Measurements from ENCODE around the gene LHCGR. TPM values are rescaled to one million over a fixed set of nuclear protein-coding genes. Genes with fewer than 3 reads are reported as not detected.
"Not testable (repeated sequence)": the region's sequence is repeated elsewhere in the genome, so short reads cannot be mapped to it uniquely, and the experiment has no call there.

The LHCGR gene
- total and polyA plus RNA-seq, 5 donors from 2014 or later = not detected

GRCh38 chr2:48707466-48707865 is 48.1 kb downstream of the LHCGR start:
- Mint-ChIP-seq H3K9me3 (peaks cover 0 to 23% (median 0%) of the 10 kb centered on the region in 7 donors), H3K36me3 (no peaks in the 10 kb centered on the region), H3K27me3 (no peaks in the 10 kb centered on the region), H3K4me1 (no peaks in the 10 kb centered on the region), H3K4me3 (no peak overlapping the region), H3K27ac (no peak overlapping the region)
- DNase-seq (peak in 2 of 3 donors; percentile 2 to 28), ATAC-seq (ENCODE audit: low read depth in 2 of 2) (no peak)
- no peaks in the 10 kb centered on the region for H3K27me3 ChIP-seq (ENCODE audit: control insufficient read depth, insufficient read depth, low read length)
- H3K4me1 ChIP-seq (ENCODE audit: control insufficient read depth, insufficient read depth, low read length, poor library complexity, severe bottlenecking) = no peaks in the 10 kb centered on the region
- H3K9me3 ChIP-seq (ENCODE audit: control insufficient read depth in 2 of 2, low read length in 2 of 2) = no peaks in the 10 kb centered on the region
- no peaks in the 10 kb centered on the region for H3K36me3 ChIP-seq (ENCODE audit: control insufficient read depth, insufficient read depth, low read length)
- H3K27ac ChIP-seq (ENCODE audit: insufficient read depth, low read length, poor library complexity, severe bottlenecking) = no peak overlapping the region
- no peak overlapping the region for H3K4me3 ChIP-seq (ENCODE audit: low read depth, low read length)

- not testable (repeated sequence) for H3K4me1 ChIP-seq (ENCODE audit: control insufficient read depth, insufficient read depth, low read length, poor library complexity, severe bottlenecking); H3K27me3 ChIP-seq (ENCODE audit: control insufficient read depth, insufficient read depth, low read length); H3K4me1 Mint-ChIP-seq; H3K4me3 ChIP-seq (ENCODE audit: low read depth, low read length); H3K9me3 ChIP-seq (ENCODE audit: control insufficient read depth in 2 of 2, low read length in 2 of 2); ATAC-seq (ENCODE audit: low read depth in 2 of 2); H3K27ac ChIP-seq (ENCODE audit: insufficient read depth, low read length, poor library complexity, severe bottlenecking); DNase-seq; H3K36me3 Mint-ChIP-seq; H3K36me3 ChIP-seq (ENCODE audit: control insufficient read depth, insufficient read depth, low read length); H3K27ac Mint-ChIP-seq; H3K4me3 Mint-ChIP-seq; H3K27me3 Mint-ChIP-seq
- peaks cover 0 to 12% (median 0%) of the 10 kb centered on the region in 7 donors for H3K9me3 Mint-ChIP-seq
These were observed 51.9 kb downstream of the LHCGR start for GRCh38 chr2:48703621-48704020.

- H3K9me3 ChIP-seq (ENCODE audit: control insufficient read depth in 2 of 2, low read length in 2 of 2) = no peaks in the 10 kb centered on the region
- DNase-seq (no peak), ATAC-seq (ENCODE audit: low read depth in 2 of 2) (no peak)
- no peak overlapping the region for H3K4me3 Mint-ChIP-seq
- no peaks in the 10 kb centered on the region for H3K4me1 ChIP-seq (ENCODE audit: control insufficient read depth, insufficient read depth, low read length, poor library complexity, severe bottlenecking)
- no peak overlapping the region for H3K27ac ChIP-seq (ENCODE audit: insufficient read depth, low read length, poor library complexity, severe bottlenecking)
- peaks cover 0 to 12% (median 0%) of the 10 kb centered on the region in 7 donors for H3K9me3 Mint-ChIP-seq
- H3K36me3 Mint-ChIP-seq = no peaks in the 10 kb centered on the region
- no peaks in the 10 kb centered on the region for H3K36me3 ChIP-seq (ENCODE audit: control insufficient read depth, insufficient read depth, low read length)
- no peaks in the 10 kb centered on the region for H3K27me3 ChIP-seq (ENCODE audit: control insufficient read depth, insufficient read depth, low read length)
- no peak overlapping the region for H3K4me3 ChIP-seq (ENCODE audit: low read depth, low read length)
- no peak overlapping the region for H3K27ac Mint-ChIP-seq
- H3K4me1 Mint-ChIP-seq = no peaks in the 10 kb centered on the region
- peaks cover 9% of the 10 kb centered on the region for H3K27me3 Mint-ChIP-seq
These were observed 56.1 kb downstream of the LHCGR start for GRCh38 chr2:48699348-48699930.

- Mint-ChIP-seq H3K4me3 (no peak overlapping the region), H3K27ac (peak overlapping the region in 1 of 3 donors; percentile 2), H3K27me3 (peaks cover 9% of the 10 kb centered on the region), H3K4me1 (no peaks in the 10 kb centered on the region), H3K9me3 (peaks cover 0 to 4% (median 0%) of the 10 kb centered on the region in 7 donors), H3K36me3 (no peaks in the 10 kb centered on the region)
- H3K4me1 ChIP-seq (ENCODE audit: control insufficient read depth, insufficient read depth, low read length, poor library complexity, severe bottlenecking) = no peaks in the 10 kb centered on the region
- no peak overlapping the region for H3K4me3 ChIP-seq (ENCODE audit: low read depth, low read length)
- H3K27ac ChIP-seq (ENCODE audit: insufficient read depth, low read length, poor library complexity, severe bottlenecking) = no peak overlapping the region
- peaks cover 3% of the 10 kb centered on the region for H3K27me3 ChIP-seq (ENCODE audit: control insufficient read depth, insufficient read depth, low read length)
- no peak for ATAC-seq (ENCODE audit: low read depth in 2 of 2)
- H3K9me3 ChIP-seq (ENCODE audit: control insufficient read depth in 2 of 2, low read length in 2 of 2) = no peaks in the 10 kb centered on the region
- no peak for DNase-seq
- H3K36me3 ChIP-seq (ENCODE audit: control insufficient read depth, insufficient read depth, low read length) = no peaks in the 10 kb centered on the region
These were observed 58.6 kb downstream of the LHCGR start for GRCh38 chr2:48696881-48697280.

GRCh38 chr2:48695991-48696390 is 59.5 kb downstream of the LHCGR start:
- Histone ChIP-seq H3K4me3 (ENCODE audit: low read depth, low read length) (no peak overlapping the region), H3K27me3 (ENCODE audit: control insufficient read depth, insufficient read depth, low read length) (peaks cover 3% of the 10 kb centered on the region), H3K36me3 (ENCODE audit: control insufficient read depth, insufficient read depth, low read length) (no peaks in the 10 kb centered on the region), H3K27ac (ENCODE audit: insufficient read depth, low read length, poor library complexity, severe bottlenecking) (no peak overlapping the region), H3K9me3 (ENCODE audit: control insufficient read depth in 2 of 2, low read length in 2 of 2) (no peaks in the 10 kb centered on the region), H3K4me1 (ENCODE audit: control insufficient read depth, insufficient read depth, low read length, poor library complexity, severe bottlenecking) (no peaks in the 10 kb centered on the region)
- H3K36me3 Mint-ChIP-seq = no peaks in the 10 kb centered on the region
- DNase-seq = no peak
- no peak for ATAC-seq (ENCODE audit: low read depth in 2 of 2)
- H3K4me1 Mint-ChIP-seq = no peaks in the 10 kb centered on the region
- H3K4me3 Mint-ChIP-seq = no peak overlapping the region
- H3K27ac Mint-ChIP-seq = no peak overlapping the region
- H3K27me3 Mint-ChIP-seq = peaks cover 9% of the 10 kb centered on the region
- peaks cover 0 to 4% (median 0%) of the 10 kb centered on the region in 7 donors for H3K9me3 Mint-ChIP-seq

- Histone ChIP-seq H3K36me3 (ENCODE audit: control insufficient read depth, insufficient read depth, low read length) (no peaks in the 10 kb centered on the region), H3K27me3 (ENCODE audit: control insufficient read depth, insufficient read depth, low read length) (peaks cover 3% of the 10 kb centered on the region), H3K9me3 (ENCODE audit: control insufficient read depth in 2 of 2, low read length in 2 of 2) (no peaks in the 10 kb centered on the region), H3K4me3 (ENCODE audit: low read depth, low read length) (no peak overlapping the region), H3K4me1 (ENCODE audit: control insufficient read depth, insufficient read depth, low read length, poor library complexity, severe bottlenecking) (no peaks in the 10 kb centered on the region), H3K27ac (ENCODE audit: insufficient read depth, low read length, poor library complexity, severe bottlenecking) (no peak overlapping the region)
- Mint-ChIP-seq H3K9me3 (peaks cover 0 to 4% (median 0%) of the 10 kb centered on the region in 7 donors), H3K4me1 (no peaks in the 10 kb centered on the region), H3K27ac (no peak overlapping the region), H3K36me3 (no peaks in the 10 kb centered on the region), H3K27me3 (peaks cover 8% of the 10 kb centered on the region), H3K4me3 (no peak overlapping the region)
- DNase-seq (no peak), ATAC-seq (ENCODE audit: low read depth in 2 of 2) (no peak)
These were observed 61.4 kb downstream of the LHCGR start for GRCh38 chr2:48694149-48694548.

GRCh38 chr2:48693645-48694044 is 61.9 kb downstream of the LHCGR start:
- H3K27me3 ChIP-seq (ENCODE audit: control insufficient read depth, insufficient read depth, low read length) = peaks cover 3% of the 10 kb centered on the region
- no peak for ATAC-seq (ENCODE audit: low read depth in 2 of 2)

GRCh38 chr2:48693066-48693465 is 62.5 kb downstream of the LHCGR start:
- no peaks in the 10 kb centered on the region for H3K4me1 ChIP-seq (ENCODE audit: control insufficient read depth, insufficient read depth, low read length, poor library complexity, severe bottlenecking)
- H3K36me3 ChIP-seq (ENCODE audit: control insufficient read depth, insufficient read depth, low read length) = no peaks in the 10 kb centered on the region
- Mint-ChIP-seq H3K4me3 (no peak overlapping the region), H3K36me3 (no peaks in the 10 kb centered on the region), H3K9me3 (peaks cover 0 to 4% (median 0%) of the 10 kb centered on the region in 7 donors), H3K4me1 (no peaks in the 10 kb centered on the region), H3K27ac (no peak overlapping the region), H3K27me3 (peaks cover 9% of the 10 kb centered on the region)
- DNase-seq (no peak), ATAC-seq (ENCODE audit: low read depth in 2 of 2) (no peak)
- no peak overlapping the region for H3K4me3 ChIP-seq (ENCODE audit: low read depth, low read length)
- H3K9me3 ChIP-seq (ENCODE audit: control insufficient read depth in 2 of 2, low read length in 2 of 2) = no peaks in the 10 kb centered on the region
- peaks cover 3% of the 10 kb centered on the region for H3K27me3 ChIP-seq (ENCODE audit: control insufficient read depth, insufficient read depth, low read length)
- no peak overlapping the region for H3K27ac ChIP-seq (ENCODE audit: insufficient read depth, low read length, poor library complexity, severe bottlenecking)

More at GRCh38 chr2:48693645-48694044, 61.9 kb downstream of the LHCGR start:
- H3K4me3 Mint-ChIP-seq = no peak overlapping the region
- no peak for DNase-seq
- Histone ChIP-seq H3K27ac (ENCODE audit: insufficient read depth, low read length, poor library complexity, severe bottlenecking) (no peak overlapping the region), H3K36me3 (ENCODE audit: control insufficient read depth, insufficient read depth, low read length) (no peaks in the 10 kb centered on the region), H3K9me3 (ENCODE audit: control insufficient read depth in 2 of 2, low read length in 2 of 2) (no peaks in the 10 kb centered on the region), H3K4me3 (ENCODE audit: low read depth, low read length) (no peak overlapping the region), H3K4me1 (ENCODE audit: control insufficient read depth, insufficient read depth, low read length, poor library complexity, severe bottlenecking) (no peaks in the 10 kb centered on the region)
- peaks cover 0 to 4% (median 0%) of the 10 kb centered on the region in 7 donors for H3K9me3 Mint-ChIP-seq
- no peak overlapping the region for H3K27ac Mint-ChIP-seq
- H3K27me3 Mint-ChIP-seq = peaks cover 9% of the 10 kb centered on the region
- no peaks in the 10 kb centered on the region for H3K4me1 Mint-ChIP-seq
- H3K36me3 Mint-ChIP-seq = no peaks in the 10 kb centered on the region

Measured in CD4-positive, CD25-positive, alpha-beta regulatory T cell (primary cell).